Activated CD4-positive, alpha-beta T cell treated with anti-CD3 and anti-CD28 coated beads for 48 hours (primary cell): ENCODE results near the gene WRAP53.

Experiments
- DNase-seq: peaks from one replicate; pipeline ENCODE4 v3.0.0-alpha.2; 2020

WRAP53 gene

GRCh38 chr17:7684851-7685532 is 3.3 kb upstream of the WRAP53 start:
- DNase-seq, result no peak

- DNase-seq, result peak; percentile 94
These were observed 2.6 kb upstream of the WRAP53 start for GRCh38 chr17:7685533-7686221.

DNA sequence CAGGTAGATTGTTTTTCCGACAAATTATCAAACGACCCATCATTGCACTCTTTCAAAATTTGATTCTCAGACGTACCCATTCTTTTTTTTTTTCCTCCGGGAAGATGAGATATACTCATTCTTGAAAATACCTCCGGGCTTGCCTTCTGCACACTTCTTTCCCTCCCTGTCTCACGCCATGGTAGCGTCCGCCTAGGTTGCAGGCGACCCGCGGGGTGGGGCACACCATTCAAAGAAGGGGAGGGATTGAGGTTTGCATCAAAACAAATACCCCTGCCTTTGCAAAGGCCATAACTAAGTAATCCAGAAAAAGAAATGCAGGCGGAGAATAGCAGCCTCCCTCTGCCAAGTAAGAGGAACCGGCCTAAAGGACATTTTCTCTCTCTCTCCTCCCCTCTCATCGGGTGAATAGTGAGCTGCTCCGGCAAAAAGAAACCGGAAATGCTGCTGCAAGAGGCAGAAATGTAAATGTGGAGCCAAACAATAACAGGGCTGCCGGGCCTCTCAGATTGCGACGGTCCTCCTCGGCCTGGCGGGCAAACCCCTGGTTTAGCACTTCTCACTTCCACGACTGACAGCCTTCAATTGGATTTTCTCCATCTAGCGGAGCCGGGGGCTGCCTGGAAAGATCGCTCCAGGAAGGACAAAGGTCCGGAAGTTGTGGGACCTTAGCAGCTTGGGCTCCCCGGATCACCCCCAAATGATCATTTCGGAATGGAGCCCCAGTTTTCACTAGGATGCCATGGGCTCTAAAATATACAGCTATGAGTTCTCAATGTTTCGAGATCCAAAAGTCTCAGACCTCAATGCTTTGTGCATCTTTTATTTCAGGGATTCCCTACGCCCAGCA is 1.8 kb upstream of the WRAP53 start:
- peak; percentile 84 for DNase-seq

DNA sequence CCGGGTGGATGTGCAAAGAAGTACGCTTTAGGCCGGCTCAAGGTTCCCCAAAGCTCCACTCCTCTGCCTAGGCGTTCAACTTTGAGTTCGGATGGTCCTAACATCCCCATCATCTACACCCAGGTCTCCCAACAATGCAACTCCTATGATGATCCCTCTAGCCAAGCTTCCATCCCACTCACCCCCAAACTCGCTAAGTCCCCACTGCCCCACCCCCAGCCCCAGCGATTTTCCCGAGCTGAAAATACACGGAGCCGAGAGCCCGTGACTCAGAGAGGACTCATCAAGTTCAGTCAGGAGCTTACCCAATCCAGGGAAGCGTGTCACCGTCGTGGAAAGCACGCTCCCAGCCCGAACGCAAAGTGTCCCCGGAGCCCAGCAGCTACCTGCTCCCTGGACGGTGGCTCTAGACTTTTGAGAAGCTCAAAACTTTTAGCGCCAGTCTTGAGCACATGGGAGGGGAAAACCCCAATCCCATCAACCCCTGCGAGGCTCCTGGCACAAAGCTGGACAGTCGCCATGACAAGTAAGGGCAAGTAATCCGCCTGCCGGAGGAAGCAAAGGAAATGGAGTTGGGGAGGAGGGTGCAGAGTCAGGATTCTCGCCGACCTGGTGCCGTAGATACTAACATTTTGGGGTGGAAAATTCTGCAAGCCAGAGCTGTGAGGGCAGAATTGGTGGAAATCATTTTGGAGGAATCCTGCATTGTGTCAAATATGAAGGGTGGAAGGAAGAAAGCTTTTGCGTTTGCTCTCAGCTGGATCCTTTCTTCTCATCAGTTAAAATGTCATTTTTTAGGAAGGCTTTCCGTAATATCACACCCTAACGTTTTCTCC is 987 bp upstream of the WRAP53 start, which contains the start of gene TP53:
TSS of gene TP53 (minus strand) at position 419 of the 836 bp plus-strand sequence. CDS start 10,896 bp downstream, outside the sequence.
- peak; percentile 92 for DNase-seq

DNA sequence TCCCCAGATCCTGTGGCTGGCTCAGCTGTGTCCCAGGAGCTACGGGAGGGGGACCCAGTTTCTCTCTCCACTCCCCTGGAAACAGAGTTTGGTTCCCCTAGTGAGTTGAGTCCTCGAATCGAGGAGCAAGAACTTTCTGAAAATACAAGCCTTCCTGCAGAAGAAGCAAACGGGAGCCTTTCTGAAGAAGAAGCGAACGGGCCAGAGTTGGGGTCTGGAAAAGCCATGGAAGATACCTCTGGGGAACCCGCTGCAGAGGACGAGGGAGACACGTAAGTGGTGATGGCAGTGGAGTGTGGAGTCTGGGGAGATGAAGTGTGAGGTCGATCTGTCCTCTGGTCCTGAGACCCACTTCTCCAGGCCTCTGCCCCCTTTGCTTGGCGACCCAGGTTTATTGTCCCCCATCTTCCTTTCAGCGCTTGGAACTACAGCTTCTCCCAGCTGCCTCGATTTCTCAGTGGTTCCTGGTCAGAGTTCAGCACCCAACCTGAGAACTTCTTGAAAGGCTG is 585 bp downstream of the WRAP53 start:
- no peak for DNase-seq

DNA sequence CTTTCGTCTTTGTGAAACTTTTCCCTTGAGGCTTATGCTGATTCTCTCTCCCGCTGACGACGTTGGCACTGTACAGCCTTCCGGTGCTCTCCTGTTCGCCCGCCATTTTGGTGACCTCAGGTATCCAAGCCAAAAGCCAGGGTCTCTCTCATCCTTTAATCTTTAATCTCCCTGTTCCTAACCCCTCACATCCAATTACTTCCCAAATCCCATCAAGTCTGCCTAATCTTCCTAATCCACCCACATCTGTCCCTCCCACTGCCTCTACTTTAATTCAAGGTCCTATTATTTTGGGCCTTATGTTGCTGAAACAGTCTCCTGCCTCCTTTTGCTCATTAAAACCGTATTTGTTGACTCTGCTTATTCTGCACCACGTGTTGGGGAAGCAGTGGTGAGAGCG is 7.3 kb downstream of the WRAP53 start:
- DNase-seq, result no peak

DNA sequence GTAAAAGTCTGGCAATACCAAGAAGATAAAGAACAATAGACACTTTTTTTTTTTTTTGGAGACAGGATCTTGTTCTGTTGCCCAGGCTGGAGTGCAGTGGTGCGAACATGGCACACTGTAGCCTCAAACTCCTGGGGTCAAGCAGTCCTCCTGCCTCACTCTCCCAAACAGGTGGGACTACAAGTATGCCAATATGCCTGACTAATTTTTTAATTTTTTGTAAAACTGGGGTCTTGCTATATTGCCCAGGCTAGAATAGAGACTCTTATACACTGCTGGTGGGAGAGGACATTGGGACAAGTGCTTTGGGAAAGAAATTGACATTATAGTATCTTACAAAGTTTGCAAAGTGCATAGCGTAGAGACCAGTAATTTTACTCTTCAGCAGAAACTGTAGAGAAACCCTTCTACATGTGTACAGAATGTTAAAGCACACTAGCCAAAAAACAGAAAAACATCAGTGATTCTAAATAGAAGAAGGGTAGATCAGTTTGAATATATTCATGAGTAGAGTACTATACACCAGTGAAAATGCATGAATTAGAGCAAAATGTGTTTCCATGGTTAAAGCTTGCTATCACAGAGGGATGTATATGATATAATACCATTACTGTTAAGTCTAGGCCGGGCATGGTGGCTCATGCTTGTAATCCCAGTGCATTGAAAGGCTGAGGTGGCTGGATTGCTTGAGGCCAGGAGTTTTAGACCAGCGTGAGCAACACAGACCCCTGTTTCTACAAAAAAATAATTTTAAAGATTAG is 9.7 kb downstream of the WRAP53 start:
- no peak for DNase-seq

DNA sequence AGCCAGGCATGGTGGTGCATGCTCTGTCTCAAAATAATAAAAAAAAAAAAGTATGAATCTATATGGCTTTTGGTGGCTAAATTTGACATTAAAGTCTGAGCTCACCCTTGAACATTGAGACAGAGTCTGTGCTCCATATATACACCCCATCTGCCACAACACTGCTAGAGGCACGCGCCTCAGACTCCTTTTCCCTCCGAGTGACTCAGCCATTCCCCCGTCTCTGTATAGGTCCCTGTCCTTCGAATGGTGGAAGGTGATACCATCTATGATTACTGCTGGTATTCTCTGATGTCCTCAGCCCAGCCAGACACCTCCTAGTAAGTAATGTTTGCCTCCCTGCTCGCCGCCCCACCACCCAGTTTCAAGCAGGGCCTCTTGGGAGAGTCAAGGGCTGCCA is 12.2 kb downstream of the WRAP53 start:
- DNase-seq, result no peak

DNA sequence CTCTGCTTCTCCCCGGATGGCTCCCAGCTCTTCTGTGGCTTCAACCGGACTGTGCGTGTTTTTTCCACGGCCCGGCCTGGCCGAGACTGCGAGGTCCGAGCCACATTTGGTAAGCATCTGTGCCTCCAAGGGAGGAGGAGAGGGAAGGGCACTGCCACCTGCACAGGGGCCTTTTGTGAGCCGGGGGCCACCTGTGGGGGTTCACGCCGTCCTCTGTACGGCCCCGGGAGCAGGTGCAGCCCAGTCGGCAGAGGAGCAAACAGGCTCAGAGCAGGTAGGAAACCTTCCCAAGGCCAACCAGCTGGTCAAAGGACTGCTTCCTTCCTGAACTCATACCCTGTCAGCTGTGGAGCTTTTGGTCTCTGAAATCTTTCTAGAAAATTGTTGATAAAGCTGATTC is 13.4 kb downstream of the WRAP53 start:
- no peak for DNase-seq

GRCh38 chr17:7702776-7703175 is 14.5 kb downstream of the WRAP53 start:
- no peak for DNase-seq

- DNase-seq, result peak; percentile 35
These were observed 15.6 kb downstream of the WRAP53 start for GRCh38 chr17:7703584-7704479.

GRCh38 chr17:7704601-7705268 is 16.5 kb downstream of the WRAP53 start, which contains the start of gene EFNB3:
Gene EFNB3 (plus strand): TSS chr17:7705202. CDS start chr17:7705599, 397 bp downstream.
- DNase-seq, result no peak

DNA sequence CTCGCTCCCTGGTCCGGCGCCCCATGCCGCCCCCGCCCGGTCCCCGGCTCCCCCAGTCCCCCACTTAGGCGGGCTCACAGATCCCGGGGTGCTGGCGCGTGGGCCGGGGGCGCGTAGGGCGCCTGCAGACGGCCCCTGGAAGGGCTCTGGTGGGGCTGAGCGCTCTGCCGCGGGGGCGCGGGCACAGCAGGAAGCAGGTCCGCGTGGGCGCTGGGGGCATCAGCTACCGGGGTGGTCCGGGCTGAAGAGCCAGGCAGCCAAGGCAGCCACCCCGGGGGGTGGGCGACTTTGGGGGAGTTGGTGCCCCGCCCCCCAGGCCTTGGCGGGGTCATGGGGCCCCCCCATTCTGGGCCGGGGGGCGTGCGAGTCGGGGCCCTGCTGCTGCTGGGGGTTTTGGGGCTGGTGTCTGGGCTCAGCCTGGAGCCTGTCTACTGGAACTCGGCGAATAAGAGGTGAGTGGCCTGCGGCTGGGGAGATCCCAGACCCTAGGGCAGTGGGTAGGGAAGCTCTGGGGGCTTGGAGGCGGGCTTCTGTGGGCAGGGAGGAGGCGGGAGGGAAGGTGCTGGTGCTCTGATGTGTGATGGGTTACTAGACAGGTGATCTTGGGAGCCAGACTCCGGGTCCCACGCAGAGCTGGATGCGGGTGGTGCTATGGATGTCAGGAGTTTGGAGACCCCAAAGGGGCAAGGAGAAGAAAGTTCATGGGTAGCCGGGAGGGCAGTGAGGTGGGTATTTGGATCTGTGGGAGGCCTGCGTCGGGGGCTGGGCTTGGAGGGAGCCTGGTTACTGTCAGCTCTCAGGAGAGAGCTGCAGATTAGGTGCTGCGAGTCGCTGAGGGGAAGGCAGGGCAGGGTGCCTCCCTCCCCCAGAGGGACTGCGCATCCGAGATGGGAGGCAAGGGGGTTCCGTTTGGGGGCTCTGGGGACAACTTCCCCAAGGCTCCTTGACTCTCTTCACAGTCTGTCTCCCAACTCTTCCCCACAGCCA is 17.3 kb downstream of the WRAP53 start:
- no peak for DNase-seq

DNA sequence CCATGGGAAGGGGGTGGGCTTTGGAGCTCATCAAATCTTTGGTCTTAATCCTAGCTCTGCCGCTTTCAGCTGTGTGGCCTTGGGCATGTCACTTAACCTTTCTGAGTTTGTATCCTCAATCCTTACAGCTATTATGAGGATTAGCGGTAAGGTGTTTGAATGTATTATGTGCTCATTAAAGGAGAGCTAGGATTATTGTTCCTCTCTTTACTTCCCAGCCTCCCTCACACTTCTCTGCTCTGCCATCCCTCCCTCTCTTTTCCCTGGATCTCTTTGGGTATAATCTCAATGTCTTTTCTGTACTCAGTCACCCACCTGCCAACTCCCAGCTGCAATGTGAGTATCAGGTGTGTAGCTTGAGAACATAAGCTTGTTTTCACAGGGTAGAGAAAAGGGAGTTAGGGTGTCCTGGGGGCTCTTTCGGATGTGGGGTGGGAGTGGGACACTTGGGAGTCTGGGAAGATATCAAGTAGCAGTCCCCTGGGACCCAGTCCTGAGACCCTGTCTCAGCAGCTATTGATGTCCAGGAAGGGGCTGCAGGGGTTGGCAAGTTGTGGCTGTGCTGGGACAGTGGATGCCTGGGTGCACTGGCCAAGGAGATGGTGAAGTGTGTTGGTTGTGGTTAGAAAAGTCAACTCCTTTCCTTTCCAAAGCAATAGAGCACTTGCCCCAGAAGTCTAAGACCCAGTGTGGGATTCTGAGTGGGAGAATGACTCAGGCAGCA is 18.5 kb downstream of the WRAP53 start:
- no peak for DNase-seq

- no peak for DNase-seq
These were observed 19.2 kb downstream of the WRAP53 start for GRCh38 chr17:7707446-7707845.

- DNase-seq, result no peak
These were observed 19.8 kb downstream of the WRAP53 start for GRCh38 chr17:7707858-7708750.

- DNase-seq, result no peak
These were observed 20.8 kb downstream of the WRAP53 start for GRCh38 chr17:7709031-7709430.
